ENCODE data around the gene HMGXB4. TPM values are rescaled to one million over a fixed set of nuclear protein-coding genes. Genes with fewer than 3 reads are reported as not detected.

The HMGXB4 gene
- total and polyA plus RNA-seq, 2 of the 8 experiments (the other 6 are each of a cell fraction or from before 2014, with no cell fraction given) = 20.9 to 41.3 TPM

DNA sequence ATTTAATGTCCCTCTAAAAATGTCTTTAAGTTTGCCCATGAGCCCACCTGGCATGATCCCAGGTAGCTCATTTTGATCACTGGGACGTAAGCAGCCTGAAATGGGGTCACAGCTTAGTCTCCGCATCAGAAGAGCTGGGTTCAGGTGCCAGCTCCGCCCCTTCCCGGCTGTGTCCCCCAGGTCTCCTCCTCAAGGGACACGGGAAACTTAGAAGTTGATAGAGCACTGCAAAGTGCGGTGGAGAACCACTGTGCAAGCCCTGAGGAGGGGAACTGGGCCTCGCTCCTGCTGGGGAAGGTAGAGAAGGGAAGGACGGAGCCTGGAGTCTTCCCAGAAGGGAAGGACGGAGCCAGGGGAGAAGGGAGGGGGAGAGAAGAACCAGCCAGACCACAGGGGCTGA lies 50.1 kb downstream of the HMGXB4 start (continued):
- TF ChIP-seq NANOG (IDR thresholded peaks at IDR 0.05; ENCODE audit: insufficient read depth, low read depth, low read length, poor library complexity, severe bottlenecking) (no peak), SUZ12 (IDR thresholded peaks at IDR 0.05; ENCODE audit: low read length) (no peak), CHD7 (IDR thresholded peaks at IDR 0.05; ENCODE audit: insufficient replicate concordance, low read length) (no peak), JUND (IDR thresholded peaks at IDR 0.05; ENCODE audit: low read length) (no peak), SRF (IDR thresholded peaks at IDR 0.05; ENCODE audit: low read depth, low read length) (no peak), ZNF274 (IDR thresholded peaks at IDR 0.05; ENCODE audit: borderline replicate concordance, extremely low read depth, low read length) (no peak)

All from H1 (cell line).